UCSD-AML1 (cell line): Measurements from ENCODE around the gene OR10J4.
"Not testable (repeated sequence)": the region's sequence is repeated elsewhere in the genome, so short reads cannot be mapped to it uniquely, and the experiment has no call there.

Experiments
- DNase-seq: peaks from one replicate; lab custom pipeline; 2025; ENCODE audit not compliant: unreplicated experiment; lab: John Stamatoyannopoulos, UW

Gene OR10J4

DNA sequence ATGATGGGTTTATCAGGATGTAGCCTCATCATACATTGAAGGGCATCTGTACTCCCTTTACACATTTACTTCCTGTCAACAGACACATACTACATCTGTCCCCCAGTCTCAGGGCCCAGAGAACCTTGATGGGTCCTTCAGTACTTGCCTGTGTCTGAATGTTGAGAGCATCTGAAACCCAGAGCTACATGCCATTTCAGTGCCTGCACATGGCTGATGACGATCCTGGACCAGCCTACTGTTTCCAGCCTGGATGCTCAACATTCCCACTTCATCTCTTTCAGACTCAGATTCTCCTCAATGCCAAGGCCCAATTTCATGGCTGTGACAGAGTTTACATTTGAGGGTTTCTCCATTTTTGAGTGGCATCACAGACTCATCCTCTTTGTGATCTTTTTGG, at the start of gene OR10J4:
Gene OR10J4 (plus strand): TSS at position 301 of the 400 bp plus-strand sequence.
- no peak for DNase-seq

DNA sequence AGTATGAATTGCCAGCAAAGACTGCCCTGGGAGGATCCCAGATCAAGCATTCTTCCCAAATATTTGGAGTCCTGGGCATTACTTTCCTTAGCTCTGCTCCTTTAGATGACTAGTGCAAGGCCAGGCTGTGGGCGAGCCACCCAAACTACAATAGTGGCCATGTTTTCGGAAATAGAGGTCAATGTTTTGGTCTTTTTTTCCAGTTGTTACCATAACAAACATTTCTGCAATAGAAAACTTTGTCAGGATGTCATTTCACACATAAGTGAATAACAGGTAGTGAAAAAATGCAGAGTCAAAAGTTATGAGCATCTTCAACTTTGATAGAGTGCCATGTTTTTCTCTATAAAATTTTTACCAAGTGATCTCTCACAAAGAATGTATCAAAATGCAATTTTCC, 25.2 kb upstream of the OR10J4 start:
- no peak for DNase-seq

DNA sequence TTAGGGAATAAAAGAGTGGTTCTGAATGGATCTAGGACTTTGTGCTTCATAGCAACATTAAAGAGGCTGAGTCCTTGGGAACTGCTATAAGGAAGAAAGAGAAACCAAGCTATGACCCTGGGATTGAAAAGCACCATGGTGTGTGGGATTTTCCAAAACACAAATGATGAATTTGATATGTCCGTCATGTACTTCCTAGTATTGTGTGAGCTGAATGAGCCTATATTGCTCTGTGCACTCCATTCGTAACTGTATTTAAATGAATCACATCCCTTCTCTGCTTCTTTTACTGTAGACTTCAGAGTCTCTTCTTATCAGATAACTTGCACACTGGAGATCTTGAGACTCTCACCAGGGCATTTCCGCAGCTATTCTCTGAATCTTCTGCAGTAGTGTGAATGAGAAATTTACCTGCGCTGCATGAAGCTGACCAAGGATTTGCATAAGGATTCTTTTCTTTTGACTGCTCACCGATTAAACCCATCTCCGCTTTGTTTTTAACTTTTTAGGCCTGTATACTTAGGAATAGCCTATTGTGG, 23.1 kb upstream of the OR10J4 start:
- DNase-seq = no peak

DNA sequence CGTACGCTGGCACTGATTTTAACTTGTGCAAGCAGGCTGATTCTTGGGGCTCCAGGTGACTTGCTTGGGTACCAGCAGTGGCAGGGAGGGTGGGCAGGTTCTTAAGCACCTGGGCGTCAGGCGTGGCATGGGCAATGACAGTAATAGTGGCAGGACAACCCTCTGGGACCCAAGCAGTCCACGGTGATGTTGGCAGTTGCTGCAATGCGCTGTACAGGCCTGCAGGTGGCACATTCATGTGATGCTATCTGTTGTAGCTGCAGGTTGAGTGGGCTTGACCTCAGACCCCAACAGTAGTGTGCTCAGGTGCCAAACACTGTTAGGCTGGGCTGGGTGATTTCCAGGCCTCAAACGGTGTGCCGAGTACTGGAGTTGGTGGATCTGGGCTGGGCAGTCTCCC, 10.2 kb upstream of the OR10J4 start:
- DNase-seq = no peak

DNA sequence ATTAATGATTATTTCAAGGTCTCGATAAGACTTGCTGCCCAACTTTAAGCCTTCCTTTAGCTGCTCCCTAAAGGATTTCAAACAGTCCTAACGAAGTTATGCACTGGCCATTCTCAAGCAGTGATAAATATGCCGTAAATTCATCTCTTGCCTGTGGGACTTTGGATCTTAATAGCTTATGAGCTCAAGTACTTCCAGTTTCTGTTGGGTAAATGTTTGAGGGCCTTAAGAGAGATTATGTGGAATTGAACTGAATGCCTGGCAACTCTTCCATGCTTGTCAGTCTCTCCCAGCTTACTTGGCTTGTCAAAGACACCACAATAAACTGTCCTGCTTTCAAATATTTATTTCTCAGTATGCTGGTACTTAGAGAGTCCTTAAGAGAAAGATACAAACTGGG, 3.5 kb upstream of the OR10J4 start:
- no peak for DNase-seq

DNA sequence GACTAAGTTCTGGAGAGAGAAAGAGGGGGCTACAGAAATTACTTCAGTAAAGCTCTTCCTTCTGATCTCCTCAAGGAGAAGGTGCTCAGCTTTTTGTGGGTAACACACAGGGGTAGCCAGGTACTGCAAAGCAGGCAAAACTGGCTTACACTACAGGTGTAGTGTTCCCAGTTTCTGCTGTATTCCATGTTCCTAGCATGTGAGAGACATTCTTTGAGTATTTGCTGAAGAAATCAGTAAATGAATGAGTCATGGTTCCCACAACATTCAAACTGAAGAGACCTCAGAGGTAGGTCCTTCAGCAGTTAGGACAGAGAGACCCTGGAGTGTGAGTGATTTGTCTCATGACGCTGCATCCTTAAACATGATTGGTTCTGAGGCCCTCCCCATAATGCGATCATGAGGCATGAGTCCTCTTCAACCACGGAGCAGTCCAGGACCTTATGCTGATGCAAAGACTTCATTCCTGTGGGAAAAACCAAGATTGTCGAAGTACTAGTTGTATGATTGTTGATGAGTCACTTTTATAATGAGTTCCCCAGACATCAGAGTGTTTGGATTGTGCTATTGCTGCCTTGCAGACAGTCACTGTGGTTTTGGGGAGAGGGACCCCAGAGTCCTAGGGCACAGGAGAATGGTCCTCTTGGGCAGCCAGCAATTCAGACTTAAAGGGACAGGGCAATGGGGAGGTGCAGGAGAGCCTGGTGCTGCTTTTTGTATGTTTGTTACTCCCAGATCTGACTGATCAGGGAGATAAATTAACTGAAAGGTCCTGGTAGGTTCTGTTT, 2.7 kb upstream of the OR10J4 start:
- DNase-seq = no peak

GRCh38 chr1:159430985-159431384, 1.0 kb upstream of the OR10J4 start:
- DNase-seq = no peak

GRCh38 chr1:159436469-159436868, 4.5 kb downstream of the OR10J4 start:
- no peak for DNase-seq

GRCh38 chr1:159439422-159439821, 7.4 kb downstream of the OR10J4 start, which contains the start of gene OR10J1:
Gene OR10J1, plus strand, starts transcription at chr1:159439722. Its CDS starts 70 bp downstream, at chr1:159439792.
- DNase-seq = no peak

GRCh38 chr1:159441360-159441759, 9.4 kb downstream of the OR10J4 start:
- no peak for DNase-seq

DNA sequence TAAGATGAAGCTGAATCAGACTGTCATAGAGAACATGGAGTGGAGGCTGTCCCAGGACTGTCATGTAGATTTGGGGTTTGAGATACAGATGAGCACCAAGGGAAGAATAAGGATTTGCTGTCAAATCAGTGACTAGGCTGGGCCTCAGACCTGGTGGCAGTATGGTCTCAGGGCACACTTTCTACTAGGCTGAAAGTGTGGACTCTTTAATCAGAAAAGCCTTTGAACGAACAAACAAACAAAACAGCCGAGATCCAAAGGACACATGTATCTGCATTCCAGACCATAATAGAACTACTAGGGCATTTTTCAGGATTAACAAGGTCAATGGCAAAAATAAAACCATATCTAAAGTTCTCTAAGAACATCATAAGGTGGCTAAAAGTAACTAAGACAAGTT, 10.4 kb downstream of the OR10J4 start:
- no peak for DNase-seq

- DNase-seq = no peak
Observed at GRCh38 chr1:159443066-159443750, 11.2 kb downstream of the OR10J4 start.

DNA sequence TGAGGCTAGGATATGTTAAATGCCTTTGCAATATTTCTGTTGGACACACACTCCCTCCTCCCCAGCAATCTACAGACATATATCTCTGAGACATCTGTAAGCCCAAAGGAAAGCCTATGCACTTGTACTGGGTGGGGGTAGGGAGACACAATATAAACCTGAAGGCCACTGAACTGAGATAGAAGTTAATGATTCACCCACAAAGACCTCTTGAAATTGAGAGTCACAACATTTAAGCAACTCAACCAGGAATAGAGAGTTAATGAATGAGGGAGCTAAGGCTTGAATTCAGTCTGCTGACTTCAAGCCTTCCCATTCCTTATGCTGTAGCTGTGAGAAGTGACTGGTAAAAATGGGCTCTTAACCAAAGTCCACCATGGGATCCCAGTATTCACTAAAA, 12.5 kb downstream of the OR10J4 start:
- DNase-seq = no peak

DNA sequence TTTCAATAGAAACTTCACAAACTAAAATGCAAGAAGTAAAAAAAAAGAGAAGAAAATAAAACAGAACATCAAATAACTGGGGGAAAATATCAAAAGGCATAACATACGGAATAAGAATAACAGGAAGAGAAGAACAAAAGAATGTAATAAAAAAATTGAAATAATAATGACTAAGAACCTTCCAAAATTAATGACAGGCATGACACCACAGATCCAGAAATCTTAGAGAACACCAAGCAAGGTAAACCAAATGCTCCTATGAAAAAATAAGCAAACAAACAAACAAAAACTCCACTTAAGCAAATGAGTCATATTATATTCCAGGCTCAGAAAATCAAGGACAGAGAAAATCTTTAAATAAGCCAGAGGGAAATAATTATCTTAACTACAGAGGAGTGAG, 16.2 kb downstream of the OR10J4 start:
- DNase-seq = no peak

DNA sequence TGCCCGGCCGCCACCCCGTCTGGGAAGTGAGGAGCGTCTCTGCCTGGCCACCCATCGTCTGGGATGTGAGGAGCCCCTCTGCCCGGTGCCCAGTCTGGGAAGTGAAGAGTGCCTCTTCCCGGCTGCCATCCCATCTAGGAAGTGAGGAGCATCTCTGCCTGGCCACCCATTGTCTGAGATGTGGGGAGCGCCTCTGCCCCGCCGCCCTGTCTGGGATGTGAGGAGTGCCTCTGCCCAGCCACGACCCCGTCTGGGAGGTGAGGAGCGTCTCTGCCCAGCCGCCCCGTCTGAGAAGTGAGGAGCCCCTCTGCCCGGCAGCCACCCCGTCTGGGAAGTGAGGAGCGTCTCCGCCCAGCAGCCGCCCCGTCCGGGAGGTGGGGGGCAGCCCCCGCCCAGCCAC, 17.6 kb downstream of the OR10J4 start:
- not testable (repeated sequence) for DNase-seq

DNA sequence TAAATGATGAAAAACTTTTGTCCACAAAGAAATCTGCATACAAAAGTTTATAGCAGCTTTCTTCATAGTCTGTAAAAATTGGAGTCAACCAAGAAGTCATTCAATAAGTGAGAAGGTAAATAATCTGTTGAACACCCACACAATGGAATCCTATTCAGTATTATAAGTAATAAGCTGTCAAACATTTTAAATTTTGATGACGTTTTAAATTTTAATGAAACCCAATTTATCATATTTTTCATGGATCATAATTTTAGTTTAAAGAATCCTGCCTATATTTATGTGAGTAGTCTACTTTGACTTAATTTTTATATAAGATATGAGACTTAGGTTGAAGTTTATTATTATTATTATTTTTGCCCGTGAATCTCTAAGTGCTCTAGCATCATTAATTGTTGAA, 27.5 kb downstream of the OR10J4 start:
- DNase-seq = no peak

DNA sequence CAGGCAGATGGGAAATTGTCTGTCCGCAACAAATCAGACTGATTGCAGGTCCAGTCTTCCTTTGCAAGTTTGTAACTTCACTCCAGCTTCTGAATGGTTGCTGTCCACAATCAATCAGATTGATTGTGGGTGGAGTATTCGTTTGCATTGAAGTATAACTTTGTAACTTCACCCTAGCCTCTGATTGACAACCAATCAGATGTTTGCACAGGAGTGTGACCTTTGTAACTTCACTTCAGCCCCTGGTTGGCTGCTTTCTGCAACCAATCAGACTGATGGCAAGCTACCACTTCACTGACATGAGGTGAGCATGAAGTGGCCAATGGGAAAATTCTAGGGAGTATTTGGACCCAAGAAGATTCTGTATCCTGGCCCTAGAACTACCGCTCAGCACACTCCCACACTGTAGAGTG, 33.2 kb downstream of the OR10J4 start:
- DNase-seq = no peak

DNA sequence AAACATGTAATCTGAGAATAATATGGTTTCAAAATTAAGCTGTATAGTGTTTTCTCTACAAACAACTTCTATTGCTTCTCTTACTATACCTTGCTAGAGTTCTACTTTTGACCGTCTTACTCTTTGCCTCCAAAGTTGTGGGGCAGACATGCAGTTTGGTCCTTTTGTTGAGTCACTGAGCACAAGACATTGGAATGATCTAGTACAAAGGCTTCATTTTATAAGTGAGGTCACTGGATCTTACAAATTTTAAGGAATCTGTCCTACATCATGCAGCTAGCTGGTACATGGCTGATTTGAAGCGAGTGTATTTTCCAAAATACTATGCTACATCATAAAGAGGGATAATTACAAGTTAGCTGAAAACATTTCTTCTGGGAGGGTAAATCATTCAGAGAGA, 36.3 kb downstream of the OR10J4 start:
- no peak for DNase-seq

DNA sequence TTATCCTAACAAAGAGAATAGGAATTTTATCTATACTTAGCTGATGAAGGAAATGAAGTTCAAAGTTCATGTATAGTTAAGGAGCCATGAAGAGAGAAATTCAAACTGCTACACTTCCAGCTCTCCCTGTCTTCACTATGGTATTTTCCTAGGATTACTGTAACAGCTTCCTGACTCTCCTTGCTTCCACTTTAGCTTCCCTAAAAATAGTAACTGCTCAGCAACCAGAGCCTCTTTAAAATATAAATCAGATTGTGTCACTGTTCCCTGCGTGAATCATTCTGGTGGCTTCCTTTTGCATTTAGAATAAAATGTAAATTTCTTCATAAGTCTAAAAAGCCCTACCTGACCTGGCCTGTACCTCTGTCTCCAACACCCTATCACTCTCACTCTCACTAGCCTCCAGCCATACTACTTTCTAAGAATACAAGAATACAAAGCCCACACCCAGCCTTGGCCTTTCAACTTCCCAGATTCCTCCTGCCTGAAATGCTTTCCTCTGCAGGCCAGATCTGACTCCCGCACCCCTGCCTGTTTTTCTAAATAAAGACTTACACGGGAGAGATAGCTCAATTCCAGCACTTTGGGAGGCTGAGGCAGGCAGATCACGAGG, 38.0 kb downstream of the OR10J4 start:
- no peak for DNase-seq

GRCh38 chr1:159473335-159473734, 41.3 kb downstream of the OR10J4 start:
- DNase-seq = no peak

DNA sequence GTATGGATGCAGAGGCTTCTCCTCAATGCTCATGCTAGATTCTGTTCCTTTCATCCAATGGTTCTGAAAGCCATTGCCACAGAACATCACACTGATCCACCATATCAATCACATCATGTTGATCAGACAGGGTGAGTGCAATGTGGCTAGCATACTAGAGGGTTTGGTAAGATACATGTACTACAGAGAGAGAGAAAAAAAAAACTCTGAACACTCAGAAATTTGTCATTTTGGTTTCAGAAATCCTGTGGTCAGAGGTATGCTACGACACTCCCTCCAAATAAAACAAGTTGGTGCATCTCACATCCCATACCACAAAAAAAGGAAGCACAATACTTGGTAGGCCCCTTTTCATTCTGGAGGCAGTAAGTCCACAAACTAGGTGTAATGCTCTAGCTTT, 42.9 kb downstream of the OR10J4 start:
- DNase-seq = no peak
